ENCODE results near the gene ADGRV1. TPM values are rescaled to one million over a fixed set of nuclear protein-coding genes. Genes with fewer than 3 reads are reported as not detected.

The ADGRV1 gene
- total RNA-seq, 1 donor = 0.43 TPM

DNA sequence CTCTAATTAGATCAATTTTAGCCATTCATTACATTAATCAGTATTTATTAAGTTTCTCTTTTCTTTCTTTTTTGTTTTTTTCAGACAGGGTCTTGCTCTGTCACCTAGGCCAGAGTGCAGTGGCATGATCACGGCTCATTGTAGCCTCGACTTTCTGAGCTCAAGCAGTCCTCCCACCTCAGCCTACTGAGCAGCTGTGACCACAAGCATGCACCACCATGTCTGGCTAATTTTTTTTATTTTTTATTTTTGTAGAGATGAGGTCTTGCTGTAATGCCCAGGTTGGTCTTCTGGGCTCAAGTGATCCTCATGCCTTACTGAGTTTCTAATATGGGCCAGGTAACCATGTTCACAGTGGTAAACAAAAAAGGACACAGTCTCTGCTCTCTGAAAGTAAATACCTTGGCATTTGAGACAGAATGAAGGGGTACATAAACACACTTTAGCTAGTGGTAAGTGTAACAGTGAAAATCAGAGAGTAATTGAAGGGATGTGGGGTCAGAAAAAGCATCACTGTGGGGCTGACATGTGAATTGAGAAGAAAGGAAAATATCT lies 336.3 kb downstream of the ADGRV1 start:
- no peak overlapping the region for H3K4me3 ChIP-seq (ENCODE audit: low read depth, low read length)
- TF ChIP-seq, protein P1, sequence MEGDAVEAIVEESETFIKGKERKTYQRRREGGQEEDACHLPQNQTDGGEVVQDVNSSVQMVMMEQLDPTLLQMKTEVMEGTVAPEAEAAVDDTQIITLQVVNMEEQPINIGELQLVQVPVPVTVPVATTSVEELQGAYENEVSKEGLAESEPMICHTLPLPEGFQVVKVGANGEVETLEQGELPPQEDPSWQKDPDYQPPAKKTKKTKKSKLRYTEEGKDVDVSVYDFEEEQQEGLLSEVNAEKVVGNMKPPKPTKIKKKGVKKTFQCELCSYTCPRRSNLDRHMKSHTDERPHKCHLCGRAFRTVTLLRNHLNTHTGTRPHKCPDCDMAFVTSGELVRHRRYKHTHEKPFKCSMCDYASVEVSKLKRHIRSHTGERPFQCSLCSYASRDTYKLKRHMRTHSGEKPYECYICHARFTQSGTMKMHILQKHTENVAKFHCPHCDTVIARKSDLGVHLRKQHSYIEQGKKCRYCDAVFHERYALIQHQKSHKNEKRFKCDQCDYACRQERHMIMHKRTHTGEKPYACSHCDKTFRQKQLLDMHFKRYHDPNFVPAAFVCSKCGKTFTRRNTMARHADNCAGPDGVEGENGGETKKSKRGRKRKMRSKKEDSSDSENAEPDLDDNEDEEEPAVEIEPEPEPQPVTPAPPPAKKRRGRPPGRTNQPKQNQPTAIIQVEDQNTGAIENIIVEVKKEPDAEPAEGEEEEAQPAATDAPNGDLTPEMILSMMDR (IDR thresholded peaks at IDR 0.05; ENCODE audit: insufficient read depth, low read depth, low read length) = no peak
- no peak for DNase-seq (ENCODE audit: low read depth)

DNA sequence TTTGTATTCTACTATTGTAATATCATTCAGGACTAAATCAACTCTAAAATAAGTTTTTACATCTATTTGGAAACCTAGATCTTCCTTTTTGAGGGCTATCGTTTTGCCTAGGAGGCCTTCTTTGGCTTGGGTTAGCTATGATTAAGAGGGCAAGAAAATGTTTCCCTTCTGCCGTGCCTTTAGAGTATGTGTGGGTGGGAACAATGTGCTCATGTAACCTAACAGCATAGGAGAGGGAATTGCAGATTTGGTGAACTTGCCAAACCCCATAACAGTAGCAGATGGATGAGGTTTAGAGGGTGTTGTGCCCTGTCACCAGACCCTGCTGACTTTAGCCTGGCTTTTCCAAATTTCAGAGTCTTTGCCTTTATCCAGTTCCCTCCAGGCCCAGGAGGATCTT lies 339.0 kb downstream of the ADGRV1 start:
- no peak overlapping the region for H3K4me3 ChIP-seq (ENCODE audit: low read depth, low read length)
- DNase-seq (ENCODE audit: low read depth) = no peak
- TF ChIP-seq, protein P1 (IDR thresholded peaks at IDR 0.05; ENCODE audit: insufficient read depth, low read depth, low read length) = no peak

DNA sequence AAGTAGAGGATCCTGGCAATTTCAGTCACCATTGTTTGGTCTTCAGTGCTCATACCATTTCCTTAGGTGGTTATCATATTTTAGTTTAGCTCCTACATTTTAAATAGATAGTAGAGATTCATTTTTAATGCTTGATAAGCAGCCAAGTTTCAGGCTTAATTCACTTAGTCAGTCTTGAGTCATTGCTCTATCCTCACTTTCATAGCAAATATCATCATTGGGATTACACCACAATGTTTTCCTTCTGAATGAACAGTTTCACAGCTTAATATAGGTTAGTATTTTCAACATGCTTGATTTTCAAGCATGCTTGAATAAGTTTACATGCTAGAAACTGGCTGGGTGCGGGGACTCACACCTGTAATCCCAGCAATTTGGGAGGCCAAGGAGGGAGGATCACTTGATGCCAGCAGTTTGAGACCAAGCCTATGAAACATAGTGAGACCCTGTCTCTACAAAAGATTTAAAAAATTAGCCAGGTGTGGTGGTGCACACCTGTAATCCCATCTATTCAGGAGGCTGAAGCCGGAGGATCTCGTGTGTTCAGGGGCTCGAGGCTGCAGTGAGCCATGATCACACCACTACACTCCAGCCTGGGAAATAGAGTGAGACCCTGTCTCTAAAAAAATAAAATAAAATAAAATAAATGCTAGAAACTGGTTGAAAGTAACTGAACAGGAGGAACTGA lies 339.9 kb downstream of the ADGRV1 start:
- DNase-seq (ENCODE audit: low read depth) = no peak
- H3K4me3 ChIP-seq (ENCODE audit: low read depth, low read length) = no peak overlapping the region
- TF ChIP-seq, protein P1 (IDR thresholded peaks at IDR 0.05; ENCODE audit: insufficient read depth, low read depth, low read length) = no peak

DNA sequence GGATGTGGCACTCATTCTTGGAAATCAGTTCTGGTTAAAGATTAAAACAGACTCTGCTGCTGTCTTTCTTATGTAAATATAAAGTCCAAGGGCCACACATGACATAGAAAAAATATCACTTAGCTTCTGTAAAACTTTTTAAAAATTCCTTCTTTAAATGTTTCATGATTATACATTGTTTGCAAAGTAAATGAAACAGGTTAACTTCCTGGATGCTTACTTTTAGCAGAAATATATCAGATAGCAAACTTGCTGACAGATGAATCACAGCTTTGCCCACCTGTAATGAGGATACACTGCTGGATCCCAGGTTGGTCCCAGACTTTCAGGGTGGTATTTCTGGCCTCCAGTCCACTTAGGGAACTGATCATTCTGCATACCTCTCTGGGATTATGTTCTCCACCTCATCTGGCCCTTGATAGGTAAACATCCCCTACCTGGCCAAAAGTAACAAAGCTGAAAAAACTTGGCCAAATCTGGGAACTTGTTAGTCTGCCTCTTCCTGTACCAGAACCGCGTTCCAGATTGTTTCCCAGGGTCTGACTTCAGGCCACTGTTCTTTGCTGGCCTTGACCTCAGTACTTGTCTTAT lies 340.5 kb downstream of the ADGRV1 start:
- DNase-seq (ENCODE audit: low read depth) = no peak
- H3K4me3 ChIP-seq (ENCODE audit: low read depth, low read length) = no peak overlapping the region
- TF ChIP-seq, protein P1 (IDR thresholded peaks at IDR 0.05; ENCODE audit: insufficient read depth, low read depth, low read length) = no peak

DNA sequence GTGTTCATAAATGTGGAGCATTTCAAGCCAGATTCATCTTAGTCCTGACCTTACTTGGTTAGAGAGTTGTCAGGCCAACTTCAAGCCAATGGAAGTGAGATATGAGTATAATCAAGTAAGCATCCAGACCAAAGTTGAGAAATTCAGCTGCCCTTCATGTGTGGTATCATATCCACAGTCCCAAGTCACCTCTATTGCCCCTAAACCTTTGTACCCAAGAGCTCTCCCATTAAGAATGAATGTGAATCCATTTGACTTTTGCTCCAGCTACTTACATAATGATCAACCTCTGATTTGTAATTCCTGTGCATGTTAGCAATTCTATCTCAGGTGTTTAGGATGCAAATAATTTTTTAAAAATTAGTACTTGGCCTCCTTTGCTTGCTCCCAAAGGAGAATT lies 342.7 kb downstream of the ADGRV1 start:
- no peak overlapping the region for H3K4me3 ChIP-seq (ENCODE audit: low read depth, low read length)
- no peak for DNase-seq (ENCODE audit: low read depth)
- TF ChIP-seq, protein P1 (IDR thresholded peaks at IDR 0.05; ENCODE audit: insufficient read depth, low read depth, low read length) = no peak

DNA sequence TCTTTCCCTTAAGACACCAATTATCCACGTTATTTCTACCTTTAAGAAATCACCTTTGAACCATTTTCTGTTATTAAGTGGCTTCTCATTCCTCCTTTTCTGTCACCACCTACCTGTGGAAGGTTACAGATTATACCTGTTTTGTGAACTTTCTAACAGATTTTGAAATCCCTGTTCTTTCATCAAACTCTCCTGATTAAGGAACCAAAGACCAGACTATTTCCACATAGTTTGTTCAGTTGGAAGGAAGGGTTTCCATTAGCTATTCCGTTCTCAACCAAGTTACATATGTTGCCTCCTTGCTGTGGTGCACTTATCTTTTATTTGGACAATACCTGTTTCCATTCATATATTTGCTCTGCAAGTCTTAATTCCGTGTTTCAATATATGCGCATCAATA lies 343.6 kb downstream of the ADGRV1 start:
- H3K4me3 ChIP-seq (ENCODE audit: low read depth, low read length) = no peak overlapping the region
- DNase-seq (ENCODE audit: low read depth) = no peak
- TF ChIP-seq, protein P1 (IDR thresholded peaks at IDR 0.05; ENCODE audit: insufficient read depth, low read depth, low read length) = no peak

Measured in fibroblast of villous mesenchyme (primary cell).